Measurements from ENCODE around the gene AQP6. TPM values are rescaled to one million over a fixed set of nuclear protein-coding genes. Genes with fewer than 3 reads are reported as not detected.

AQP6 gene
- total RNA-seq, 2 donors from 2014 or later = 0.20 TPM; not detected in 1

GRCh38 chr12:49963976-49964815, 8.6 kb upstream of the AQP6 start:
- peak; percentile 54 for DNase-seq
- Mint-ChIP-seq H3K9me3 (no peaks in the 10 kb centered on the region), H3K27ac (no peak overlapping the region), H3K27me3 (ENCODE audit: insufficient read depth) (peaks cover 72% of the 10 kb centered on the region), H3K4me1 (peaks cover 14% of the 10 kb centered on the region), H3K36me3 (ENCODE audit: low read depth) (no peaks in the 10 kb centered on the region), H3K4me3 (no peak overlapping the region)
- WGBS, 2 experiments (ENCODE audit: insufficient coverage in 1 of 2, insufficient read length in 1 of 2) = 90 to 95% methylated on average over 13 to 16 of the region's 17 CpGs
- Histone ChIP-seq H3K9me3 (ENCODE audit: control insufficient read depth, low read length) (no peaks in the 10 kb centered on the region), H3K4me3 (ENCODE audit: low read length) (no peak overlapping the region), H3K27ac (ENCODE audit: low read depth, low read length) (no peak overlapping the region), H3K36me3 (ENCODE audit: control insufficient read depth, insufficient read depth, low read length) (no peaks in the 10 kb centered on the region), H3K27me3 (ENCODE audit: control insufficient read depth, insufficient read depth, low read length, poor library complexity, severe bottlenecking) (peaks cover 90% of the 10 kb centered on the region), H3K4me1 (ENCODE audit: control insufficient read depth, insufficient read depth, low read length) (no peaks in the 10 kb centered on the region), H3K9ac (ENCODE audit: extremely low read depth, low read length, poor library complexity, severe bottlenecking) (no peak overlapping the region)
- no peak for TF ChIP-seq CTCF (conservative IDR thresholded peaks at IDR 0.05)

GRCh38 chr12:49964849-49965624, 7.7 kb upstream of the AQP6 start:
- Histone ChIP-seq H3K27ac (ENCODE audit: low read depth, low read length) (no peak overlapping the region), H3K36me3 (ENCODE audit: control insufficient read depth, insufficient read depth, low read length) (no peaks in the 10 kb centered on the region), H3K27me3 (ENCODE audit: control insufficient read depth, insufficient read depth, low read length, poor library complexity, severe bottlenecking) (peaks cover 90% of the 10 kb centered on the region), H3K4me1 (ENCODE audit: control insufficient read depth, insufficient read depth, low read length) (no peaks in the 10 kb centered on the region), H3K9ac (ENCODE audit: extremely low read depth, low read length, poor library complexity, severe bottlenecking) (no peak overlapping the region), H3K4me3 (ENCODE audit: low read length) (no peak overlapping the region), H3K9me3 (ENCODE audit: control insufficient read depth, low read length) (no peaks in the 10 kb centered on the region)
- Mint-ChIP-seq H3K4me3 (no peak overlapping the region), H3K4me1 (peaks cover 7% of the 10 kb centered on the region), H3K27ac (no peak overlapping the region), H3K27me3 (ENCODE audit: insufficient read depth) (peaks cover 64% of the 10 kb centered on the region), H3K9me3 (no peaks in the 10 kb centered on the region), H3K36me3 (ENCODE audit: low read depth) (no peaks in the 10 kb centered on the region)
- WGBS, 2 experiments (ENCODE audit: insufficient coverage in 1 of 2, insufficient read length in 1 of 2) = 85 to 88% methylated on average over 6 to 12 of the region's 13 CpGs
- no peak for TF ChIP-seq CTCF (conservative IDR thresholded peaks at IDR 0.05)
- DNase-seq = no peak

- no peak for TF ChIP-seq CTCF (conservative IDR thresholded peaks at IDR 0.05)
- H3K27me3 ChIP-seq (ENCODE audit: control insufficient read depth, insufficient read depth, low read length, poor library complexity, severe bottlenecking) = peaks cover 90% of the 10 kb centered on the region
- no peaks in the 10 kb centered on the region for H3K36me3 Mint-ChIP-seq (ENCODE audit: low read depth)
- H3K4me3 ChIP-seq (ENCODE audit: low read length) = no peak overlapping the region
- DNase-seq = no peak
- H3K9me3 ChIP-seq (ENCODE audit: control insufficient read depth, low read length) = no peaks in the 10 kb centered on the region
- peaks cover 56% of the 10 kb centered on the region for H3K27me3 Mint-ChIP-seq (ENCODE audit: insufficient read depth)
- H3K27ac Mint-ChIP-seq = no peak overlapping the region
- H3K4me1 ChIP-seq (ENCODE audit: control insufficient read depth, insufficient read depth, low read length) = no peaks in the 10 kb centered on the region
- no peak overlapping the region for H3K9ac ChIP-seq (ENCODE audit: extremely low read depth, low read length, poor library complexity, severe bottlenecking)
- H3K27ac ChIP-seq (ENCODE audit: low read depth, low read length) = no peak overlapping the region
- no peaks in the 10 kb centered on the region for H3K4me1 Mint-ChIP-seq
- no peak overlapping the region for H3K4me3 Mint-ChIP-seq
- H3K9me3 Mint-ChIP-seq = no peaks in the 10 kb centered on the region
- 82 to 86% methylated on average over 3 to 6 of the region's 6 CpGs for WGBS, 2 experiments (ENCODE audit: insufficient coverage in 1 of 2, insufficient read length in 1 of 2)
- H3K36me3 ChIP-seq (ENCODE audit: control insufficient read depth, insufficient read depth, low read length) = no peaks in the 10 kb centered on the region
Observed at GRCh38 chr12:49965836-49966235, 6.9 kb upstream of the AQP6 start.

Data from endodermal cell (in vitro differentiated cells).